Body of pancreas (tissue), 4 donors: ENCODE data around the gene MCTP2. TPM values are rescaled to one million over a fixed set of nuclear protein-coding genes. Genes with fewer than 3 reads are reported as not detected.
A peak's percentile ranks its signal among the peaks of the same experiment; 100 is the strongest.

Experiments used
- ATAC-seq: fragments of 150-250 bp; one replicate; pipeline ENCODE4 v1.9.1; 2016
- DNase-seq, 4 donors: peaks; one replicate each; pipeline ENCODE4 v3.0.0-alpha.2; 2019
- H3K27ac ChIP-seq, 4 donors: fragments of 200-600 bp; sonication (generic); 1 replicate in 3 of 4; 2 replicates in 1 of 4; pipeline versions ENCODE4 v1.5.1 to v1.6.1; 2016 to 2019; ENCODE audit warnings: mild to moderate bottlenecking in 1 of 4, mixed read lengths in 1 of 4, moderate library complexity in 1 of 4
- H3K27me3 ChIP-seq, 2 donors: fragments of 200-600 bp; sonication (generic); one replicate each; pipeline ENCODE4 v1.6.0; 2016; ENCODE audit warnings: mild to moderate bottlenecking in 1 of 2
- H3K36me3 ChIP-seq, 2 donors: fragments of 200-600 bp; sonication (generic); replicated peaks in 1 of 2; 2 replicates each; pipeline ENCODE4 v1.5.1; 2016; ENCODE audit warnings: low read depth in 2 of 2; ENCODE audit not compliant: insufficient read depth in 1 of 2
- H3K4me1 ChIP-seq: fragments of 200-600 bp; sonication (generic); one replicate; pipeline ENCODE4 v1.6.0; 2016
- H3K4me3 ChIP-seq, 2 donors: fragments of 200-600 bp; sonication (generic); 1 replicate in 1 of 2; 2 replicates in 1 of 2; pipeline ENCODE4 v1.5.1; 2016 to 2019
- H3K9me3 ChIP-seq, 3 donors: fragments of 200-600 bp; sonication (generic); 1 replicate in 2 of 3; 2 replicates in 1 of 3; pipeline ENCODE4 v1.5.1; 2016
- CTCF ChIP-seq, 7 experiments: fragments of 450-650 bp in 4 of 7; fragments of 200-600 bp in 3 of 7; sonication (generic) in 3 of 7; IDR thresholded peaks; one replicate each; pipeline ENCODE4 v1.5.1; 2016 to 2019; ENCODE audit warnings: antibody characterized with exemption in 7 of 7
- POLR2A ChIP-seq, 3 donors: fragments of 450-650 bp; IDR thresholded peaks; one replicate each; pipeline ENCODE4 v1.6.1; 2016; ENCODE audit warnings: antibody characterized with exemption in 3 of 3, mild to moderate bottlenecking in 2 of 3
- WGBS, 2 donors: methylation state at CpG; one replicate each; pipeline ENCODE4 v1.1.5; 2017; 5-methylcytosine and 5-hydroxymethylcytosine counted together
- intact Hi-C: fragments of 100-400 bp; cut with DNase I; formaldehyde crosslinking; loops from one replicate; pipeline ENCODE4 v1.15.1; 2023
- total RNA-seq, 2 donors: library from RNA; depleted of rRNA; stranded (reverse); fragments of >200 nt; gene quantifications; one replicate each; pipeline ENCODE4 v1.1.0, GENCODE V29; 2016

MCTP2 gene
- total RNA-seq, 2 donors from 2014 or later, result 28.5 to 31.6 TPM

GRCh38 chr15:94193906-94194305 lies 37.5 kb upstream of the MCTP2 start:
- WGBS, 2 donors, result 66 to 91% methylated on average over 3 of the region's 3 CpGs
- no peak for ATAC-seq
- intact Hi-C loops, result no loop called here

GRCh38 chr15:94196531-94196930 lies 34.8 kb upstream of the MCTP2 start:
- WGBS, 2 donors, result 73 to 84% methylated on average over 4 of the region's 4 CpGs

More at GRCh38 chr15:94193906-94194305, 37.5 kb upstream of the MCTP2 start:
- no peak overlapping the region for H3K4me3 ChIP-seq
- H3K27ac ChIP-seq, result no peak overlapping the region
- H3K9me3 ChIP-seq, result no peaks in the 10 kb centered on the region
- H3K4me1 ChIP-seq, result no peaks in the 10 kb centered on the region
- TF ChIP-seq CTCF (IDR thresholded peaks at IDR 0.05) (no peak), POLR2A (IDR thresholded peaks at IDR 0.05) (no peak)
- no peaks in the 10 kb centered on the region for H3K36me3 ChIP-seq
- DNase-seq, result no peak
- H3K27me3 ChIP-seq, result no peaks in the 10 kb centered on the region

GRCh38 chr15:94198633-94199032 lies 32.7 kb upstream of the MCTP2 start:
- DNase-seq, result no peak

More at GRCh38 chr15:94196531-94196930, 34.8 kb upstream of the MCTP2 start:
- no peaks in the 10 kb centered on the region for H3K27me3 ChIP-seq
- no peaks in the 10 kb centered on the region for H3K36me3 ChIP-seq
- no peak overlapping the region for H3K27ac ChIP-seq
- no peak for ATAC-seq
- TF ChIP-seq CTCF (IDR thresholded peaks at IDR 0.05) (no peak), POLR2A (IDR thresholded peaks at IDR 0.05) (no peak)
- no peak for DNase-seq
- H3K9me3 ChIP-seq, result no peaks in the 10 kb centered on the region
- H3K4me1 ChIP-seq, result peaks cover 7% of the 10 kb centered on the region
- intact Hi-C loops, result no loop called here
- no peak overlapping the region for H3K4me3 ChIP-seq

GRCh38 chr15:94199725-94200124 lies 31.6 kb upstream of the MCTP2 start:
- H3K27me3 ChIP-seq, result no peaks in the 10 kb centered on the region
- ATAC-seq, result no peak
- intact Hi-C loops, result no loop called here
- TF ChIP-seq CTCF (IDR thresholded peaks at IDR 0.05) (no peak), POLR2A (IDR thresholded peaks at IDR 0.05) (no peak)
- 17 to 23% methylated on average over 3 of the region's 3 CpGs for WGBS, 2 donors
- DNase-seq, result no peak
- peak overlapping the region in 1 of 4 donors; percentile 16 for H3K27ac ChIP-seq
- H3K4me1 ChIP-seq, result peaks cover 7% of the 10 kb centered on the region
- no peak overlapping the region for H3K4me3 ChIP-seq
- H3K36me3 ChIP-seq, result no peaks in the 10 kb centered on the region
- no peaks in the 10 kb centered on the region for H3K9me3 ChIP-seq

More at GRCh38 chr15:94198633-94199032, 32.7 kb upstream of the MCTP2 start:
- Histone ChIP-seq H3K4me3 (no peak overlapping the region), H3K36me3 (no peaks in the 10 kb centered on the region), H3K4me1 (peaks cover 7% of the 10 kb centered on the region), H3K27ac (no peak overlapping the region), H3K27me3 (no peaks in the 10 kb centered on the region), H3K9me3 (no peaks in the 10 kb centered on the region)
- intact Hi-C loops, result no loop called here
- no peak for TF ChIP-seq POLR2A (IDR thresholded peaks at IDR 0.05)
- no peak for TF ChIP-seq CTCF (IDR thresholded peaks at IDR 0.05)
- no peak for ATAC-seq
- WGBS, 2 donors, result 84 to 85% methylated on average over 2 of the region's 2 CpGs

GRCh38 chr15:94203306-94203705 lies 28.1 kb upstream of the MCTP2 start:
- no peaks in the 10 kb centered on the region for H3K27me3 ChIP-seq
- DNase-seq (no peak), ATAC-seq (no peak)
- H3K4me1 ChIP-seq, result peaks cover 7% of the 10 kb centered on the region
- no peaks in the 10 kb centered on the region for H3K9me3 ChIP-seq
- H3K4me3 ChIP-seq, result no peak overlapping the region
- TF ChIP-seq CTCF (IDR thresholded peaks at IDR 0.05) (no peak), POLR2A (IDR thresholded peaks at IDR 0.05) (no peak)
- no peak overlapping the region for H3K27ac ChIP-seq
- no peaks in the 10 kb centered on the region for H3K36me3 ChIP-seq
- 45 to 49% methylated on average over 3 of the region's 3 CpGs for WGBS, 2 donors
- intact Hi-C loops, result no loop called here
